Type B pancreatic cell (in vitro differentiated cells): Measurements from ENCODE around the gene COL5A1. TPM values are rescaled to one million over a fixed set of nuclear protein-coding genes. Genes with fewer than 3 reads are reported as not detected.
A peak's percentile ranks its signal among the peaks of the same experiment; 100 is the strongest.

Source experiments
- DNase-seq: peaks from one replicate; pipeline ENCODE4 v3.0.0; 2021; ENCODE audit warnings: mixed read lengths; ENCODE audit not compliant: unreplicated experiment; ENCODE audit errors: extremely low spot score
- H3K27ac Mint-ChIP-seq: 2 replicates; pipeline ENCODE4 v1.8.0; 2021; ENCODE audit warnings: mild to moderate bottlenecking, mixed read lengths
- H3K27me3 Mint-ChIP-seq: 2 replicates; pipeline ENCODE4 v1.8.0; 2021; ENCODE audit warnings: mixed read lengths
- H3K36me3 Mint-ChIP-seq: 2 replicates; pipeline ENCODE4 v1.8.0; 2021; ENCODE audit warnings: mixed read lengths
- H3K4me1 Mint-ChIP-seq: one replicate; pipeline ENCODE4 v1.8.0; 2021; ENCODE audit warnings: mixed read lengths; ENCODE audit not compliant: unreplicated experiment
- H3K4me3 Mint-ChIP-seq: 2 replicates; pipeline ENCODE4 v1.8.0; 2021; ENCODE audit warnings: mild to moderate bottlenecking, mixed read lengths
- H3K9me3 Mint-ChIP-seq: 2 replicates; pipeline ENCODE4 v1.8.0; 2021; ENCODE audit warnings: mixed read lengths
- CTCF ChIP-seq: fragments of 200-600 bp; sonication (generic); conservative IDR thresholded peaks from 2 replicates; pipeline ENCODE4 v1.5.0; 2021; ENCODE audit warnings: antibody characterized with exemption, mild to moderate bottlenecking
- total RNA-seq: library from RNA; stranded (reverse); gene quantifications from 2 replicates; pipeline ENCODE4 v1.2.1, GENCODE V29; 2021; ENCODE audit warnings: low replicate concordance

Gene COL5A1
- total RNA-seq, 1 donor from 2014 or later: 112 TPM

- TF ChIP-seq CTCF: no peak
- no peaks in the 10 kb centered on the region for H3K9me3 Mint-ChIP-seq
- DNase-seq: no peak
- peak overlapping the region; percentile 85 for H3K4me3 Mint-ChIP-seq
- H3K36me3 Mint-ChIP-seq: no peaks in the 10 kb centered on the region
- H3K27ac Mint-ChIP-seq: no peak overlapping the region
- peaks cover 17% of the 10 kb centered on the region for H3K27me3 Mint-ChIP-seq
- H3K4me1 Mint-ChIP-seq: peaks cover 35% of the 10 kb centered on the region
These were observed 3.4 kb downstream of the COL5A1 start for GRCh38 chr9:134644725-134645606.

- no peaks in the 10 kb centered on the region for H3K36me3 Mint-ChIP-seq
- H3K4me1 Mint-ChIP-seq: peaks cover 29% of the 10 kb centered on the region
- DNase-seq: no peak
- H3K4me3 Mint-ChIP-seq: peak overlapping the region; percentile 46
- no peak for TF ChIP-seq CTCF
- H3K9me3 Mint-ChIP-seq: no peaks in the 10 kb centered on the region
- H3K27me3 Mint-ChIP-seq: peaks cover 13% of the 10 kb centered on the region
- H3K27ac Mint-ChIP-seq: no peak overlapping the region
These were observed 4.2 kb downstream of the COL5A1 start for GRCh38 chr9:134645607-134646365.

- no peak overlapping the region for H3K27ac Mint-ChIP-seq
- H3K27me3 Mint-ChIP-seq: peaks cover 12% of the 10 kb centered on the region
- peaks cover 33% of the 10 kb centered on the region for H3K4me1 Mint-ChIP-seq
- no peak overlapping the region for H3K4me3 Mint-ChIP-seq
- TF ChIP-seq CTCF: no peak
- H3K9me3 Mint-ChIP-seq: no peaks in the 10 kb centered on the region
- DNase-seq: no peak
- H3K36me3 Mint-ChIP-seq: peaks cover 3% of the 10 kb centered on the region
These were observed 5.9 kb downstream of the COL5A1 start for GRCh38 chr9:134647359-134648080.

GRCh38 chr9:134648701-134649530, 7.3 kb downstream of the COL5A1 start:
- TF ChIP-seq CTCF: no peak
- H3K27ac Mint-ChIP-seq: no peak overlapping the region
- H3K36me3 Mint-ChIP-seq: peaks cover 3% of the 10 kb centered on the region

More at GRCh38 chr9:134648701-134649530, 7.3 kb downstream of the COL5A1 start:
- Mint-ChIP-seq H3K27me3 (peaks cover under 1% of the 10 kb centered on the region), H3K4me3 (no peak overlapping the region), H3K9me3 (no peaks in the 10 kb centered on the region), H3K4me1 (peaks cover 21% of the 10 kb centered on the region)
- no peak for DNase-seq
